HepG2 (cell line): ENCODE results near the gene TRAF4. TPM values are rescaled to one million over a fixed set of nuclear protein-coding genes. Genes with fewer than 3 reads are reported as not detected.
A peak's percentile ranks its signal among the peaks of the same experiment; 100 is the strongest.

Experiments
- AKAP8 ChIP-seq: sonication (generic); formaldehyde crosslinking; IDR thresholded peaks from 2 replicates; pipeline ENCODE4 v1.5.1; 2020; ENCODE audit warnings: mild to moderate bottlenecking, missing genetic modification reagents
- DR1 ChIP-seq: sonication (generic); formaldehyde crosslinking; IDR thresholded peaks from 2 replicates; pipeline ENCODE4 v1.8.0; 2021; ENCODE audit warnings: mild to moderate bottlenecking, missing genetic modification reagents, inconsistent platforms
- HOXD1 ChIP-seq: sonication (generic); formaldehyde crosslinking; IDR thresholded peaks from 2 replicates; pipeline ENCODE4 v1.5.0; 2020; ENCODE audit warnings: missing genetic modification reagents
- IRF2 ChIP-seq: IDR thresholded peaks from 2 replicates; pipeline ENCODE4 v1.6.1; 2018; ENCODE audit warnings: missing genetic modification reagents, missing compliant biosample characterization
- IRF9 ChIP-seq: sonication (generic); formaldehyde crosslinking; IDR thresholded peaks from 2 replicates; pipeline ENCODE4 v1.8.0; 2022; ENCODE audit warnings: missing genetic modification reagents, mild to moderate bottlenecking, borderline replicate concordance
- KDM4B ChIP-seq: sonication (generic); formaldehyde crosslinking; IDR thresholded peaks from 2 replicates; pipeline ENCODE4 v1.4.0; 2020; ENCODE audit warnings: missing genetic modification reagents
- KLF16 ChIP-seq, 2 experiments: sonication (generic) in 1 of 2; formaldehyde crosslinking in 1 of 2; IDR thresholded peaks; 2 replicates each; pipeline versions ENCODE4 v1.6.1 to v1.8.0; 2016 to 2023; ENCODE audit warnings: missing genetic modification reagents in 2 of 2, missing compliant biosample characterization in 1 of 2
- MXI1 ChIP-seq: IDR thresholded peaks from 3 replicates; pipeline ENCODE4 v1.6.1; 2012; ENCODE audit warnings: low read depth, low read length, inconsistent platforms, borderline replicate concordance
- NR2F1 ChIP-seq, 2 experiments: fragments of 450-650 bp in 1 of 2; formaldehyde crosslinking in 1 of 2; IDR thresholded peaks; 2 replicates each; pipeline versions ENCODE4 v1.5.0 to v1.6.1; 2016 to 2020; ENCODE audit warnings: mild to moderate bottlenecking in 1 of 2, missing compliant biosample characterization in 1 of 2, missing genetic modification reagents in 1 of 2, moderate library complexity in 1 of 2
- PHF20 ChIP-seq: sonication (generic); formaldehyde crosslinking; IDR thresholded peaks from 2 replicates; pipeline ENCODE4 v1.5.0; 2020; ENCODE audit warnings: mild to moderate bottlenecking, missing genetic modification reagents
- RXRB ChIP-seq: IDR thresholded peaks from 2 replicates; pipeline ENCODE4 v1.6.1; 2016; ENCODE audit warnings: borderline replicate concordance, missing genetic modification reagents, missing compliant biosample characterization
- YEATS4 ChIP-seq: sonication (generic); formaldehyde crosslinking; IDR thresholded peaks from 2 replicates; pipeline ENCODE4 v1.4.0; 2020; ENCODE audit warnings: missing genetic modification reagents, borderline replicate concordance
- ZBTB8A ChIP-seq: sonication (generic); formaldehyde crosslinking; IDR thresholded peaks from 2 replicates; pipeline ENCODE4 v1.4.0; 2020; ENCODE audit warnings: mild to moderate bottlenecking, low read depth, missing genetic modification reagents, borderline replicate concordance
- ZMYM2 ChIP-seq: sonication (generic); formaldehyde crosslinking; IDR thresholded peaks from 2 replicates; pipeline ENCODE4 v1.8.0; 2022; ENCODE audit warnings: mild to moderate bottlenecking, missing genetic modification reagents
- ZNF230 ChIP-seq: sonication (generic); formaldehyde crosslinking; IDR thresholded peaks from 2 replicates; pipeline ENCODE4 v1.4.0; 2020; ENCODE audit warnings: mild to moderate bottlenecking, missing genetic modification reagents
- ZNF30 ChIP-seq: sonication (generic); formaldehyde crosslinking; IDR thresholded peaks from 2 replicates; pipeline ENCODE4 v1.5.0; 2020; ENCODE audit warnings: mild to moderate bottlenecking, missing genetic modification reagents
- ZNF558 ChIP-seq: sonication (generic); formaldehyde crosslinking; IDR thresholded peaks from 2 replicates; pipeline ENCODE4 v1.9.0; 2022; ENCODE audit warnings: mild to moderate bottlenecking, missing genetic modification reagents, borderline replicate concordance
- ZNF574 ChIP-seq: sonication (generic); formaldehyde crosslinking; IDR thresholded peaks from 2 replicates; pipeline ENCODE4 v1.4.0; 2020; ENCODE audit warnings: missing genetic modification reagents
- ZNF629 ChIP-seq: sonication (generic); formaldehyde crosslinking; conservative IDR thresholded peaks from 2 replicates; pipeline ENCODE4 v1.5.0; 2020; ENCODE audit warnings: missing genetic modification reagents
- ZSCAN25 ChIP-seq: sonication (generic); formaldehyde crosslinking; IDR thresholded peaks from 2 replicates; pipeline ENCODE4 v1.8.0; 2022; ENCODE audit warnings: mild to moderate bottlenecking, missing genetic modification reagents
- polyA plus RNA-seq, 8 experiments: library from polyadenylated mRNA; depleted of rRNA in 3 of 8; stranded (reverse) in 7 of 8; unstranded in 1 of 8; fragments of >200 nt; fragmentation: Illumina TruSeq in 4 of 8; extraction: Trizol in 4 of 8; gene quantifications; 2 replicates each; pipeline versions ENCODE4 v1.2.1 to v1.2.3, GENCODE V29; 2011 to 2016; ENCODE audit warnings: low read depth in 4 of 8, missing spikeins in 1 of 8, mixed read lengths in 1 of 8; ENCODE audit not compliant: insufficient read depth in 1 of 8
- total RNA-seq, 5 experiments: library from RNA; depleted of rRNA; stranded (reverse); fragments of >200 nt; fragmentation: Illumina TruSeq; extraction: Trizol; gene quantifications; 2 replicates each; pipeline ENCODE4 v1.2.3, GENCODE V29; 2016; ENCODE audit warnings: low read depth in 1 of 5
- TF ChIP-seq, protein P1 (sequence below): sonication (generic); formaldehyde crosslinking; IDR thresholded peaks from 2 replicates; pipeline ENCODE4 v1.5.0; 2020; ENCODE audit warnings: mild to moderate bottlenecking, missing genetic modification reagents
- TF ChIP-seq, protein P2 (sequence below): sonication (generic); formaldehyde crosslinking; IDR thresholded peaks from 2 replicates; pipeline ENCODE4 v1.4.0; 2020; ENCODE audit warnings: mild to moderate bottlenecking, missing genetic modification reagents

Gene TRAF4
- total and polyA plus RNA-seq, 2 of the 13 experiments (the other 11 are each of a cell fraction or from before 2014, with no cell fraction given) = 86.0 to 89.9 TPM

DNA sequence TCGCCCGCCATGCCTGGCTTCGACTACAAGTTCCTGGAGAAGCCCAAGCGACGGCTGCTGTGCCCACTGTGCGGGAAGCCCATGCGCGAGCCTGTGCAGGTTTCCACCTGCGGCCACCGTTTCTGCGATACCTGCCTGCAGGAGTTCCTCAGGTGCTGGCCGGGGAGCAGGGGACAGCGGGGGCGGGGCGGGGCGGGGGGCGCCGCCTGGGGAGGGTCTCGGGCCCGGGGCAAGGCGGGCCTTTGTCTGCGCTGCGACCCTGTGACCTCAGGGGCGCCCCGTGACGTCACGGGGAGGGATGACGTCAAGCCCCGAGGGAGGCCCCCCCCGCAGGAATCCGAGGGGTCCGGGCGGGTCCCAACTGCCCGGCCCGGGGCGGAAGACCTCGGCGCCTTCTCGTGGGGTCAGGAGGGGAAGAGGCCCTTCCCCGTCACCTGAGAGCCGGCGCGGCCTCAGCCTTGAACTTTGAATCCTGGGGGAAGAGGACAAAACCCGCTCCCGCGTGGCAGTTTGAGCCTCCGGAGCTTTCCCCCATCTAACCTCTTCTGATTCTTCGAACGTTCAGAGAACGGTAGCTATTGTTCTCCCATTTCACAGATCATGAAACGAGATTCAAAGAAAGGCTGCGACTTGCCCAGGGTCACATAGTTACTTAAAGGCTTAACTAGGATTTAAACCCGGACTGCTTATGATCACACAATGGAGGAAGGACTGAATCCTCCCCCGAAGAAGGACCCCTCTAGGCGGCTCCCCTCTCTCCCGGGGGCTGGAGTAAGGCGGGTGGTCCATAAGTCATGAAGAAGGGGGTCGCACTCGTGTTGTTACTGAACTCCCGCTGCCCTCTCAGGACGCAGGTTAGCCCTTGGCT lies 527 bp downstream of the TRAF4 start (continued):
- TF ChIP-seq AKAP8 (CRISPR knock-in tag) (peak; percentile 66; the same call in 1 of the 2 replicates), DR1 (CRISPR knock-in tag) (0 out of 2 replicates have a peak, but pooled peaks have one; percentile 21), KDM4B (CRISPR knock-in tag) (peak; percentile 28; the same call in 1 of the 2 replicates), MXI1 (peak; percentile 35; the same call in 1 of the 3 replicates), HOXD1 (CRISPR knock-in tag) (peak; percentile 22; the same call in 1 of the 2 replicates), ZNF629 (CRISPR knock-in tag) (peak; percentile 77), ZNF574 (peak; percentile 12; the same call in 1 of the 2 replicates), NR2F1 (CRISPR knock-in tag; IDR thresholded peaks at IDR 0.05) (peak in 1 of 2 experiments; percentile 87; a peak in 3 of 4 replicates), ZNF30 (CRISPR knock-in tag) (0 out of 2 replicates have a peak, but pooled peaks have one; percentile 34), PHF20 (CRISPR knock-in tag) (no peak), ZMYM2 (CRISPR knock-in tag) (peak; percentile 88), KLF16 (CRISPR knock-in tag; IDR thresholded peaks at IDR 0.05) (peak in 1 of 2 experiments; percentile 13; a peak in 1 of 4 replicates), ZBTB8A (no peak), IRF2 (CRISPR knock-in tag) (0 out of 2 replicates have a peak, but pooled peaks have one; percentile 7), YEATS4 (CRISPR knock-in tag) (peak; percentile 49), ZNF558 (CRISPR knock-in tag) (peak; percentile 20; the same call in 1 of the 2 replicates), RXRB (CRISPR knock-in tag) (peak; percentile 61), ZSCAN25 (peak; percentile 50; the same call in 1 of the 2 replicates), ZNF230 (CRISPR knock-in tag) (peak; percentile 68), IRF9 (CRISPR knock-in tag) (no peak; the same call in 1 of the 2 replicates)
- TF ChIP-seq, protein P1, sequence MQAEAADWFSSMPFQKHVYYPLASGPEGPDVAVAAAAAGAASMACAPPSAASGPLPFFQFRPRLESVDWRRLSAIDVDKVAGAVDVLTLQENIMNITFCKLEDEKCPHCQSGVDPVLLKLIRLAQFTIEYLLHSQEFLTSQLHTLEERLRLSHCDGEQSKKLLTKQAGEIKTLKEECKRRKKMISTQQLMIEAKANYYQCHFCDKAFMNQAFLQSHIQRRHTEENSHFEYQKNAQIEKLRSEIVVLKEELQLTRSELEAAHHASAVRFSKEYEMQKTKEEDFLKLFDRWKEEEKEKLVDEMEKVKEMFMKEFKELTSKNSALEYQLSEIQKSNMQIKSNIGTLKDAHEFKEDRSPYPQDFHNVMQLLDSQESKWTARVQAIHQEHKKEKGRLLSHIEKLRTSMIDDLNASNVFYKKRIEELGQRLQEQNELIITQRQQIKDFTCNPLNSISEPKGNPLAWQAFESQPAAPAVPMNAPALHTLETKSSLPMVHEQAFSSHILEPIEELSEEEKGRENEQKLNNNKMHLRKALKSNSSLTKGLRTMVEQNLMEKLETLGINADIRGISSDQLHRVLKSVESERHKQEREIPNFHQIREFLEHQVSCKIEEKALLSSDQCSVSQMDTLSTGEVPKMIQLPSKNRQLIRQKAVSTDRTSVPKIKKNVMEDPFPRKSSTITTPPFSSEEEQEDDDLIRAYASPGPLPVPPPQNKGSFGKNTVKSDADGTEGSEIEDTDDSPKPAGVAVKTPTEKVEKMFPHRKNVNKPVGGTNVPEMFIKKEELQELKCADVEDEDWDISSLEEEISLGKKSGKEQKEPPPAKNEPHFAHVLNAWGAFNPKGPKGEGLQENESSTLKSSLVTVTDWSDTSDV = no peak
- TF ChIP-seq, protein P2, sequence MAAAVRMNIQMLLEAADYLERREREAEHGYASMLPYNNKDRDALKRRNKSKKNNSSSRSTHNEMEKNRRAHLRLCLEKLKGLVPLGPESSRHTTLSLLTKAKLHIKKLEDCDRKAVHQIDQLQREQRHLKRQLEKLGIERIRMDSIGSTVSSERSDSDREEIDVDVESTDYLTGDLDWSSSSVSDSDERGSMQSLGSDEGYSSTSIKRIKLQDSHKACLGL (CRISPR knock-in tag) = no peak; the same call in 1 of the 2 replicates
